ENCODE data around the gene COG7.
"Not testable (repeated sequence)": the region's sequence is repeated elsewhere in the genome, so short reads cannot be mapped to it uniquely, and the experiment has no call there.

COG7 gene

DNA sequence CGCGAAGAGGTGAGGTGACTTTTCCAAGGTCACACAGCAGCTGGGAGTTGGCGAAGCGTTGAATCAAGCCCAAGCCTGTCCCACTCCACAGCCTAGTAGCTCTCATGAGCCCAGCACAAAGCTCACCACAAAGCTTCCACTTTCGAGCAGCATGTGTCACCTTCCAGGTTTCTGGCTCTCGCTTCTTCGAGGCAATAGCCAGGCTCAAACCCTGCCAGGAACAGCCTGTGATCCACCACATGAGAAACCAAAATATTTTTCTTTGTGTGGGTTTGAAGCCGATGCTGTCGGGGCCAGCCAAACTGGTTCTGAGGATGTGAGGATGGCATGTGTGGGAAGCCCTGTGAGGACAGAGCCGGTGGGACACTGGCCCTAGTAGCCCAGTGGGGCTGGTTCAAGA, 68.1 kb downstream of the COG7 start:
- H3K27ac ChIP-seq (ENCODE audit: low read depth, low read length) = no peak overlapping the region
- 98% methylated on average over 10 of the region's 10 CpGs for WGBS

DNA sequence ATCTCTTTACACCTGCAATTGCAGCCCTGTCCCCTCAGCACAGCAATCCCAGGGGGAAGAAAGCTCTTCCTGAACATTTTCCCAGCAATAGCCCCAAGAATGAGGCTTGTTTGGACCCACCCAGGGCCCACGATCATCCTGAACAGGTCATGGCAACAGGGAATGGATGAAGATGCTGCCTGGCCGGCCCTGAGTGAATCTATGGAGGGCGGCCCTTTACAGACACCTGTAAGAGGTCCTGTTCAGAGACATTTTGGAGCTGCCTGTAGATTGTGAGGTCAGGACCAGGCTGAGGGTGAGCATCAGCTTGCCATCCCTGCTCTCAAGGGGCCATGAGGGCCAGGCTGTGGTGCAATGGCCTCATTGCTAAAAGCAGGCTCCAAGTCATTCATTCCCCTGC, 69.1 kb downstream of the COG7 start:
- Histone ChIP-seq H3K27me3 (ENCODE audit: insufficient read depth, low read length) (no peaks in the 10 kb centered on the region), H3K4me1 (ENCODE audit: insufficient read depth, low read length) (no peaks in the 10 kb centered on the region), H3K9ac (ENCODE audit: low read depth, low read length) (no peak overlapping the region), H3K36me3 (ENCODE audit: insufficient read depth, low read length) (peaks cover 6% of the 10 kb centered on the region; the same call in 1 of the 2 replicates), H3K4me3 (ENCODE audit: low read length) (no peak overlapping the region), H3K9me3 (ENCODE audit: insufficient read depth, low read depth, low read length) (no peaks in the 10 kb centered on the region), H3K27ac (ENCODE audit: low read depth, low read length) (no peak overlapping the region)
- 92% methylated on average over 3 of the region's 3 CpGs for WGBS

More for the DNA sequence above, 68.1 kb downstream of the COG7 start:
- peaks cover 16% of the 10 kb centered on the region for H3K36me3 ChIP-seq (ENCODE audit: insufficient read depth, low read length)
- no peaks in the 10 kb centered on the region for H3K27me3 ChIP-seq (ENCODE audit: insufficient read depth, low read length)
- H3K9ac ChIP-seq (ENCODE audit: low read depth, low read length) = no peak overlapping the region
- H3K4me3 ChIP-seq (ENCODE audit: low read length) = no peak overlapping the region
- H3K9me3 ChIP-seq (ENCODE audit: insufficient read depth, low read depth, low read length) = no peaks in the 10 kb centered on the region
- H3K4me1 ChIP-seq (ENCODE audit: insufficient read depth, low read length) = no peaks in the 10 kb centered on the region

DNA sequence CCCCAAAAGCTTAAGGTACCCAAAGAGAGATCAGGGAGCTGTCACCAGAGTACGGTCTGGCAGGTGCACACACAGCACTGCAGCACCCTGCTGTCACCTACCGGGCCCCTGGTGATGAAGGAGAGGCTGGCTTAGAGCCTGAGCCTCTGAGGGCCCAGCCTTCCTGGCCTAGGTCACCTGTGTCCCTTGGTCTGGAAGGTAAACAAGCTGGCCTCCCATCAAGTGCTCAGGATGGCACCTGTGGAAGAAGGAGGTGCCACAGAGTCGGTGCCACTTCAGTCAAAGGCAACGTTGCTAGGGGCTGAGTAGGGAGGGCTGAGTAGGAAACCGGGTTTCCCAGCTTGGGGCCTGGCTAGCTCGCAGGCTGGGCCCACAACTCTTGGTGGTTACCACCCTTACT, 70.7 kb downstream of the COG7 start:
- no peak overlapping the region for H3K4me3 ChIP-seq (ENCODE audit: low read length)
- no peaks in the 10 kb centered on the region for H3K9me3 ChIP-seq (ENCODE audit: insufficient read depth, low read depth, low read length)
- no peaks in the 10 kb centered on the region for H3K36me3 ChIP-seq (ENCODE audit: insufficient read depth, low read length)
- 90% methylated on average over 6 of the region's 6 CpGs for WGBS
- H3K27ac ChIP-seq (ENCODE audit: low read depth, low read length) = no peak overlapping the region
- no peaks in the 10 kb centered on the region for H3K4me1 ChIP-seq (ENCODE audit: insufficient read depth, low read length)
- H3K9ac ChIP-seq (ENCODE audit: low read depth, low read length) = no peak overlapping the region
- no peaks in the 10 kb centered on the region for H3K27me3 ChIP-seq (ENCODE audit: insufficient read depth, low read length)

DNA sequence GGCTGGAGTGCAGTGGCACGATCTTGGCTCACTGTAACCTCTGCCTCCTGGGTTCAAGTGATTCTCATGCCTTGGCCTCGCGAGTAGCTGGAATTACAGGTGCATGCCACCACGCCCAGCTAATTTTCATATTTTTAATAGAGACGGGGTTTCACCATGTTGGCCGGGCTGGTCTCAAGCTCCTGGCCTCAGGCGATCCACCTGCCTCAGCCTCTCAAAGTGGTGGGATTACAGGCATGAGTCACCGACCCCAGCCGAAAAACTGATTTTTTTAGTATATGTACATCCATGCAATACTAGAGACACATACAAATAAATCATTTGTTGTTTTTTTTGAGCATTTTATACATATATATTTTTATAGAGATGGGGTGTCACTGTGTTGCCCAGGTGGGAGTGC, 71.3 kb downstream of the COG7 start:
- H3K4me3 ChIP-seq (ENCODE audit: low read length); H3K9me3 ChIP-seq (ENCODE audit: insufficient read depth, low read depth, low read length); H3K27me3 ChIP-seq (ENCODE audit: insufficient read depth, low read length); H3K36me3 ChIP-seq (ENCODE audit: insufficient read depth, low read length); H3K9ac ChIP-seq (ENCODE audit: low read depth, low read length); H3K4me1 ChIP-seq (ENCODE audit: insufficient read depth, low read length); H3K27ac ChIP-seq (ENCODE audit: low read depth, low read length): not testable (repeated sequence)
- 91% methylated on average over 8 of the region's 9 CpGs for WGBS

DNA sequence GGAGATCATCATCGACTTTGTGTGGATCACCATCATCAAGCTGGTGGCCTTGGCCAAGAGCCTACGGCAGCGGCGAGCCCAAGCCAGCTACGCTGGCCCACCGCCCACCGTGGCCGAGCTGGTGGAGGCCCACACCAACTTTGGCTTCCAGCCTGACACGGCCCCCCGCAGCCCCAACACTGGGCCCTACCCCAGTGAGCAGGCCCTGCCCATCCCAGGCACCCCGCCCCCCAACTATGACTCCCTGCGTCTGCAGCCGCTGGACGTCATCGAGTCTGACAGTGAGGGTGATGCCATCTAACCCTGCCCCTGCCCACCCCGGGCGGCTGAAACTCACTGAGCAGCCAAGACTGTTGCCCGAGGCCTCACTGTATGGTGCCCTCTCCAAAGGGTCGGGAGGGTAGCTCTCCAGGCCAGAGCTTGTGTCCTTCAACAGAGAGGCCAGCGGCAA, 72.5 kb downstream of the COG7 start:
- H3K36me3 ChIP-seq (ENCODE audit: insufficient read depth, low read length) = no peaks in the 10 kb centered on the region
- H3K27ac ChIP-seq (ENCODE audit: low read depth, low read length) = no peak overlapping the region
- H3K9me3 ChIP-seq (ENCODE audit: insufficient read depth, low read depth, low read length) = no peaks in the 10 kb centered on the region
- no peaks in the 10 kb centered on the region for H3K27me3 ChIP-seq (ENCODE audit: insufficient read depth, low read length)
- WGBS = 94% methylated on average over 20 of the region's 20 CpGs
- no peak overlapping the region for H3K9ac ChIP-seq (ENCODE audit: low read depth, low read length)
- no peak overlapping the region for H3K4me3 ChIP-seq (ENCODE audit: low read length)
- no peaks in the 10 kb centered on the region for H3K4me1 ChIP-seq (ENCODE audit: insufficient read depth, low read length)

DNA sequence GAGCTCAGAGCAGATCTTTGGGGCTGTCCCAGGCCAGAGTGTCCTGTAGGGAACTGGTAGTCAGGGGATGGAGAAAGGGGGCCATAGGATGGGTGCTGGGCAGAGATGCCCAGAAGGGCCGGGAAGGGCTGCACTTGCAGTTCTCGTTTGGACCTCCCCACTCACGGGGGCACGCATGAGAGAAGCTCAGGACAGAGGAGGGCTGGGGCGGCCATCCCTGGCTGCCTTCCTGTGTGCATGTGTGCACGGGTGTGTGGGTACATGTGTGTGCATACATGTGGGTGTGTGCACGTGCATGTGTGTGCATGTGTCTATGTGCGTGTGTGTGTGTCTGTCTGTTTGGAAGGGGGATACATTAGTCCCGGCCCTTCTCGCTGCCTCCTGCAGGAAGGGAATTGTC, 73.3 kb downstream of the COG7 start:
- Histone ChIP-seq H3K9ac (ENCODE audit: low read depth, low read length) (no peak overlapping the region), H3K36me3 (ENCODE audit: insufficient read depth, low read length) (no peaks in the 10 kb centered on the region), H3K9me3 (ENCODE audit: insufficient read depth, low read depth, low read length) (no peaks in the 10 kb centered on the region), H3K27me3 (ENCODE audit: insufficient read depth, low read length) (no peaks in the 10 kb centered on the region), H3K4me1 (ENCODE audit: insufficient read depth, low read length) (no peaks in the 10 kb centered on the region), H3K4me3 (ENCODE audit: low read length) (no peak overlapping the region), H3K27ac (ENCODE audit: low read depth, low read length) (no peak overlapping the region)
- whole genome bisulfite sequencing = 92% methylated on average over 10 of the region's 10 CpGs

DNA sequence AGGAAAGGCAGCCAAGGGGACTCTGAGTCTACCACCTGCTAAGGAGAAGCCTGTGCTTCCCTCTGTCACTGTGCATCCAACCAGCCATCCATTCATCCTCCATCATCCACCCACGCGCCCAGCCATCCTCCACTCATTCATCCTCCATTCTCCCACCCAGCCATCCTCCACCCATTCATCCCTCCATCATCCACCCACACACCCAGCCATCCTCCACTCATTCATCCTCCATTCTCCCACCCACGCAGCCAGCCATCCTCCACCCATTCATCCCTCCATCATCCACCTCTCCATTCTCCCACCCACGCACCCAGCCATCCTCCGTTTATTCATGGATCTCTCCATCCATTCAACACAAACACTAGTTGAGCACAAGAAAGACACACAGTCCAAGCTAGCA, 74.1 kb downstream of the COG7 start:
- 95% methylated on average over 5 of the region's 5 CpGs for WGBS
- Histone ChIP-seq H3K36me3 (ENCODE audit: insufficient read depth, low read length) (no peaks in the 10 kb centered on the region), H3K4me3 (ENCODE audit: low read length) (no peak overlapping the region), H3K9ac (ENCODE audit: low read depth, low read length) (no peak overlapping the region), H3K9me3 (ENCODE audit: insufficient read depth, low read depth, low read length) (no peaks in the 10 kb centered on the region), H3K27ac (ENCODE audit: low read depth, low read length) (no peak overlapping the region), H3K4me1 (ENCODE audit: insufficient read depth, low read length) (no peaks in the 10 kb centered on the region), H3K27me3 (ENCODE audit: insufficient read depth, low read length) (no peaks in the 10 kb centered on the region)

DNA sequence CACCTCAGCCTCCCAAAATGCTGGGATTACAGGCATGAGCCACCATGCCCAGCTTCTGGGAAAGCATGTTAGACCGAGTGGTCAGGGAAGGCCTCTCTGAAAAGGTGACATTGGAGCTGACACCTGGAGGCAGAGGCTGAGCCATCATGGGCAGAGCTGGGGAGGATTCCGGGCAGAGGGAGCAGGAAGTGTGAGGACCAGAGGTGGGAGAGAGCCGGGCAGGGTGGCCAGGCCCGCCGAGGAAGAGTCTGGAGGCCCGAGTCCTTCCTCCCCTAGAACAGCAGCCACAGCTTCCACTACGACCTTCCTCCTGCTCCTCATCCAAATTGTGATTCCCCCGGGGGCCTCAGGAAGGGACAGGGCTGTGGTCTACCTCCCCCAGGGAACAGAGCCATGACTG, 74.7 kb downstream of the COG7 start:
- H3K9me3 ChIP-seq (ENCODE audit: insufficient read depth, low read depth, low read length) = no peaks in the 10 kb centered on the region
- H3K4me1 ChIP-seq (ENCODE audit: insufficient read depth, low read length) = no peaks in the 10 kb centered on the region
- no peak overlapping the region for H3K4me3 ChIP-seq (ENCODE audit: low read length)
- no peak overlapping the region for H3K9ac ChIP-seq (ENCODE audit: low read depth, low read length)
- WGBS = 86% methylated on average over 8 of the region's 8 CpGs
- H3K27me3 ChIP-seq (ENCODE audit: insufficient read depth, low read length) = no peaks in the 10 kb centered on the region
- H3K27ac ChIP-seq (ENCODE audit: low read depth, low read length) = no peak overlapping the region
- H3K36me3 ChIP-seq (ENCODE audit: insufficient read depth, low read length) = no peaks in the 10 kb centered on the region

DNA sequence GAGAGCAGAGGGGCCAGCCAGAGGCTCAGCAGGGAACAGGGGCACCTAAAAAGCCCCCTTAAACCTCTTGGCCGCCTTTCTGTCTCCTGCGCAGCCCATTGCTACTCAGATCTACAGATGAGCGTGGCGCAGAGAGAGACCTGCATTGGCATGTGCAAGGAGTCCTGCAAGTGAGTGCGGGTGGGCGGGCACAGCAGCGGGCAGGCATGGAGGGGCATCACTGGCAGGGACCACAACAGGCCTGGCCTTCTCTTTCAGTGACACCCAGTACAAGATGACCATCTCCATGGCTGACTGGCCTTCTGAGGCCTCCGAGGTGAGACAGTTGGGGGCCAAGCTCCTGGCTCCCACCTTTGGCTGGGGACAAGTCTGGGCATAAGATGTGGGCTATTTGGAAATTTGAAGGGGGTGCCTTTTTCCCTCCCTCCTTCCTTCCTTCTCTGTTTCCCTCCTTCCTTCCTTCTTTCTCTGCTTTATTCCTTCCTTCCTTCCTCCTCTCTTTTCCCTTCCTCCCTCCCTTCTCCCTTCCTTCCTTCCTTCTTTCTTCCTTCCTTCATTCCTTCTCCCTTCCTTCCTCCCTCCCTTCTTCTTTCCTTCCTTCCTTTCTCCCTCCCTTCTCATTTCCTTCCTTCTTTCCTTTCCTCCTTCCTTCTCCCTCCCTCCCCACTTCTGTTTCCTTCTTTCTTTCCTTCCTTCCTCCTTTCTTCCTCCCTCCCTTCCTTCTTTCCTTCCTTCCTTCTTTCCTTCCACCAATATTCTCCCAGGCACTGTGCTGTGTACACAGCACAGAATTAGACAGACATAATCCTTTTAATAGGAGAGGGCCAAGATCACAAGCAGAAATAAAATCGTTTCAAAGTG, 75.7 kb downstream of the COG7 start:
- Histone ChIP-seq H3K4me1 (ENCODE audit: insufficient read depth, low read length) (no peaks in the 10 kb centered on the region), H3K27ac (ENCODE audit: low read depth, low read length) (no peak overlapping the region), H3K4me3 (ENCODE audit: low read length) (no peak overlapping the region), H3K9me3 (ENCODE audit: insufficient read depth, low read depth, low read length) (no peaks in the 10 kb centered on the region), H3K9ac (ENCODE audit: low read depth, low read length) (no peak overlapping the region), H3K27me3 (ENCODE audit: insufficient read depth, low read length) (no peaks in the 10 kb centered on the region), H3K36me3 (ENCODE audit: insufficient read depth, low read length) (no peaks in the 10 kb centered on the region)
- 95% methylated on average over 9 of the region's 9 CpGs for WGBS

DNA sequence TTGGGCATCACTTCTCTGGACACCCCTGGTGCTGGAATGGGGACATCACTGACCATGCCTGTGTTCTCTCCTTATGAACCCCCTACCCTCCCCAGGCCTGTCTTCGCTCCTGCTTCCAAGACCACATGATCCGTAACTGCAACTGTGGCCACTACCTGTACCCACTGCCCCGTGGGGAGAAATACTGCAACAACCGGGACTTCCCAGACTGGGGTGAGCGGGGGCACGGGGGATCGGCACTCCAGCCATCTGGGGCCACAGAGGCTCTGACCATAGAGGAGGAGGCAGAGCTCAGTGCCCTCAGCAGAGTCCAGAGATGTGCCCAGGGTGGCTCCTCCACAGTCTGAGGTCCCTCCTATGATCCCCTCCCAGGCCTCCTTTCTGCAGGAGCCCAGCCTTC, 77.3 kb downstream of the COG7 start:
- no peaks in the 10 kb centered on the region for H3K27me3 ChIP-seq (ENCODE audit: insufficient read depth, low read length)
- H3K27ac ChIP-seq (ENCODE audit: low read depth, low read length) = no peak overlapping the region
- no peak overlapping the region for H3K9ac ChIP-seq (ENCODE audit: low read depth, low read length)
- WGBS = 92% methylated on average over 7 of the region's 7 CpGs
- no peaks in the 10 kb centered on the region for H3K36me3 ChIP-seq (ENCODE audit: insufficient read depth, low read length)
- H3K4me1 ChIP-seq (ENCODE audit: insufficient read depth, low read length) = no peaks in the 10 kb centered on the region
- H3K9me3 ChIP-seq (ENCODE audit: insufficient read depth, low read depth, low read length) = no peaks in the 10 kb centered on the region
- H3K4me3 ChIP-seq (ENCODE audit: low read length) = no peak overlapping the region

DNA sequence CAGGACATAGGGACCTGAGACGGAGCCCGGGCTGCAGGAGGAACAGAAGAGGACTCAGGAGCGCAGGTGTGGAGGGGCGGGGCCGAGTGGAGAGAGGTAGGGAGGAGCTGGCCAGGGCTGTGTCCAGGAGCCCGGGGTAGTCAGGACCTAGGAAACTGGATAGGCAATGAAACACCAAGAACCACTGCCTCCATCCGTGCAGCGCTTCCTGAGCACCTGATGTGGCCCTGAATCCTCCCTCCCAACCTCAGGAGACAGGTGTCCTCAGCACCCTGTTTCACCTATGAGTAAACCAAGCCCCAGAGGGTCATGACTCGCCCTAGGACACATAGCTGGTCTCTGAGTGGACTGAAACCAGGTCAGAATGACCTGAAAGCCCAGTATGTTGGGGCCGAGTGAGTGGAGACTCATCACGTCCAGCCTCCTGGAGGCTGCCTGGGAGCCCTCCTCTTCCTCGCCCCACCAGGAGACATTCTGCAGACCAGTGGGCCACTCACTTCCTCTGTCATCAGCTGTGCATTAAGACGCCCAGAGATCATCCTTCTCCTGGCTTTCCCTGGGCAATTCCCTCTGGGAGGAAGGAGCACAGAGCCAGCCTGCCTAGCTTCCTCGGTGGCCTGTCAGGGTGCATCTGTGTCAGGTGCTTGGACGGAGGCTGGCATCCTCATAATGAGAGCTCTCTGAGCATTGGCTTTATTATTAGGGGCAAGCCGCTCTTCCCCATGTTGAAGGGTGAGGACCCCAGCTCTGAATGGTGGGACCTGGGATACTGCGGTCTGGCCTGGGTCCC, 78.1 kb downstream of the COG7 start:
- H3K27ac ChIP-seq (ENCODE audit: low read depth, low read length) = no peak overlapping the region
- no peaks in the 10 kb centered on the region for H3K36me3 ChIP-seq (ENCODE audit: insufficient read depth, low read length)
- no peak overlapping the region for H3K9ac ChIP-seq (ENCODE audit: low read depth, low read length)
- H3K27me3 ChIP-seq (ENCODE audit: insufficient read depth, low read length) = no peaks in the 10 kb centered on the region
- 89% methylated on average over 17 of the region's 17 CpGs for WGBS
- H3K4me1 ChIP-seq (ENCODE audit: insufficient read depth, low read length) = no peaks in the 10 kb centered on the region
- H3K9me3 ChIP-seq (ENCODE audit: insufficient read depth, low read depth, low read length) = no peaks in the 10 kb centered on the region
- H3K4me3 ChIP-seq (ENCODE audit: low read length) = no peak overlapping the region

Measured in HUES64 (cell line).